Liver (tissue), 10 donors: ENCODE measurements around the gene DMRT1. TPM values are rescaled to one million over a fixed set of nuclear protein-coding genes. Genes with fewer than 3 reads are reported as not detected.

Experiments
- DNase-seq: peaks from one replicate; pipeline ENCODE4 v3.0.0-alpha.2; 2017; ENCODE audit warnings: low spot score
- H3K27ac ChIP-seq, 2 donors: one replicate each; pipeline ENCODE4 v1.7.0; 2013; ENCODE audit warnings: inconsistent platforms in 2 of 2, low read length in 2 of 2, control low read depth in 1 of 2, low read depth in 1 of 2, mild to moderate bottlenecking in 1 of 2
- H3K27me3 ChIP-seq, 4 donors: one replicate each; pipeline versions ENCODE4 v1.6.1 to v1.7.0; 2013; ENCODE audit warnings: low read length in 3 of 4, inconsistent platforms in 1 of 4, mild to moderate bottlenecking in 1 of 4, moderate library complexity in 1 of 4; ENCODE audit not compliant: control insufficient read depth in 4 of 4, insufficient read depth in 4 of 4
- H3K36me3 ChIP-seq, 4 donors: one replicate each; pipeline versions ENCODE4 v1.6.1 to v1.7.0; 2013; ENCODE audit warnings: low read length in 3 of 4, mild to moderate bottlenecking in 3 of 4, low read depth in 1 of 4, moderate library complexity in 1 of 4; ENCODE audit not compliant: control insufficient read depth in 4 of 4, insufficient read depth in 3 of 4
- H3K4me1 ChIP-seq, 4 donors: one replicate each; pipeline versions ENCODE4 v1.6.1 to v1.7.0; 2013; ENCODE audit warnings: low read length in 3 of 4, mild to moderate bottlenecking in 3 of 4, moderate library complexity in 1 of 4; ENCODE audit not compliant: control insufficient read depth in 4 of 4, insufficient read depth in 4 of 4
- H3K4me3 ChIP-seq, 3 donors: one replicate each; pipeline versions ENCODE4 v1.6.1 to v1.7.0; 2013; ENCODE audit warnings: low read length in 3 of 3, control low read depth in 1 of 3, low read depth in 1 of 3, mild to moderate bottlenecking in 1 of 3
- H3K9ac ChIP-seq, 2 donors: one replicate each; pipeline ENCODE4 v1.7.0; 2013; ENCODE audit warnings: low read length in 2 of 2, mild to moderate bottlenecking in 2 of 2, moderate library complexity in 2 of 2, control low read depth in 1 of 2, low read depth in 1 of 2
- H3K9me3 ChIP-seq, 4 donors: one replicate each; pipeline versions ENCODE4 v1.6.1 to v1.7.0; 2013; ENCODE audit warnings: low read length in 3 of 4; ENCODE audit not compliant: control insufficient read depth in 4 of 4
- EGR1 ChIP-seq, 2 donors: IDR thresholded peaks; 2 replicates each; pipeline ENCODE4 v1.6.1; 2016 to 2018; ENCODE audit warnings: antibody characterized with exemption in 2 of 2, low read depth in 2 of 2
- FOXA2 ChIP-seq: IDR thresholded peaks from 2 replicates; pipeline ENCODE4 v1.6.1; 2016; ENCODE audit warnings: antibody characterized with exemption
- HNF4A ChIP-seq, 2 donors: conservative IDR thresholded peaks; 2 replicates each; pipeline ENCODE4 v1.6.1; 2016; ENCODE audit warnings: antibody characterized with exemption in 2 of 2, mild to moderate bottlenecking in 2 of 2
- NR2F2 ChIP-seq: IDR thresholded peaks from 2 replicates; pipeline ENCODE4 v1.6.1; 2016; ENCODE audit warnings: antibody characterized with exemption
- RAD21 ChIP-seq, 2 donors: IDR thresholded peaks; 2 replicates each; pipeline ENCODE4 v1.6.1; 2016; ENCODE audit warnings: antibody characterized with exemption in 2 of 2, mild to moderate bottlenecking in 2 of 2
- SP1 ChIP-seq: IDR thresholded peaks from 2 replicates; pipeline ENCODE4 v1.6.1; 2018; ENCODE audit warnings: antibody characterized with exemption, mild to moderate bottlenecking
- TAF1 ChIP-seq: conservative IDR thresholded peaks from 2 replicates; pipeline ENCODE4 v1.6.1; 2016; ENCODE audit warnings: antibody characterized with exemption, mild to moderate bottlenecking
- WGBS: extraction: QIAGEN DNeasy Blood & Tissue Kit; methylation state at CpG from one replicate; pipeline ENCODE4 v1.1.7; 2013; 5-methylcytosine and 5-hydroxymethylcytosine counted together
- polyA plus RNA-seq, 2 donors: library from polyadenylated mRNA; stranded (reverse) in 1 of 2; unstranded in 1 of 2; fragments of 200-250 nt in 1 of 2; fragments of >200 nt in 1 of 2; fragmentation: Nextera tagmentation in 1 of 2; extraction: Ambion mirVana in 1 of 2; gene quantifications; one replicate each; pipeline versions ENCODE4 v1.2.1 to v1.2.3, GENCODE V29; 2013 to 2015
- small RNA-seq: library from RNA; depleted of rRNA; stranded (forward); fragments of <200 nt; gene quantifications from one replicate; pipeline ENCODE3, GENCODE V24; 2014
- total RNA-seq, 2 donors: library from RNA; depleted of rRNA; stranded (reverse); fragments of >200 nt; gene quantifications; one replicate each; pipeline ENCODE4 v1.2.3, GENCODE V29; 2014
- TF ChIP-seq, protein P1 (sequence below): fragments of 150-350 bp; IDR thresholded peaks from 2 replicates; pipeline ENCODE4 v1.5.1; 2017; ENCODE audit warnings: improper control_type of control experiment, low read depth, low read length; ENCODE audit not compliant: missing input control
- donor health status: healthy.
- donor health status: healthy.
- donor health status: healthy.
- donor health status: healthy.
- donor health status: healthy.

The DMRT1 gene
- total and polyA plus RNA-seq, 4 donors, result not detected

DNA sequence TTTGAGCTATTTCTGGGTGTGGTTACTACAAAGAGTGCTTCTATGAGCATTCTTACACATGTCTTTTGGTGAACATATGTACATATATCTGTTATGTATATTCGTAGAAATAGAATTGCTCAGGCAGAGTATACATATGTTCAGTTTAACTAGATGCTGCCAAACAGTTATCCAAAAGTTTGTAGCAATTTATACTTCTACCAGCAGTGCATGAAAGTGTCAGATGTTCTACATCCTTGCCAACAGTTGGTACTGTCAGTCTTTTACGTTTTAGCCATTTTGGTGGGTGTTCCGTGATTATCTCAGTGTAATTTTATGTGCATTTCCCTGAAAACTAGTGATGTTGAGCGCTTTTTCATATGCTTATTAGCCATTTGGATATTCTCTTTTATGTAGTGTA is 172.7 kb downstream of the DMRT1 start (continued):
- no peak for TF ChIP-seq EGR1 (IDR thresholded peaks at IDR 0.05; ENCODE audit: low read depth in 2 of 2)
- TF ChIP-seq FOXA2, result no peak
- TF ChIP-seq SP1, result no peak

DNA sequence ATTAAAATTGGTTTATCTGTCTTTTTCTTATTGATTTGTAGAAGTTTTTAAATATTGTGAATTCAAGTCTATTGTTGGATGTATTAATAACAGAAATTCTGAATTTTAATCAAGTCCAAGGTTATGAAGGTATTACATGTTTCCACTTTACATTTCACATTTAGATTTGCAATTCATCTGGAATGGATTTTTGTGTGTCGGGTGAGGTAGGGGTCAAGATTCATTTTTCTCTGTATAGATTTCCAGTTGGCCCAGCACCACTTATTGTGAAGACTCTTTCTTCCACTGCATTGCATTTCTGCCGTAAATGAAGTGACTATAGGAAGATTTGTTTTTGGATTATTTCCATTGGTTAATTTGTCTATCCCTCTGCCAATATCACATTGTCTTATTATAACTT is 173.1 kb downstream of the DMRT1 start:
- Histone ChIP-seq H3K9me3 (no peaks in the 10 kb centered on the region), H3K4me3 (no peak overlapping the region), H3K4me1 (no peaks in the 10 kb centered on the region), H3K9ac (no peak overlapping the region), H3K27me3 (peaks cover 0 to 2% (median 0%) of the 10 kb centered on the region in 4 donors), H3K27ac (no peak overlapping the region), H3K36me3 (no peaks in the 10 kb centered on the region)
- 94% methylated on average over 2 of the region's 2 CpGs for WGBS
- TF ChIP-seq NR2F2 (no peak), HNF4A (conservative IDR thresholded peaks at IDR 0.05) (no peak)
- TF ChIP-seq, protein P1, sequence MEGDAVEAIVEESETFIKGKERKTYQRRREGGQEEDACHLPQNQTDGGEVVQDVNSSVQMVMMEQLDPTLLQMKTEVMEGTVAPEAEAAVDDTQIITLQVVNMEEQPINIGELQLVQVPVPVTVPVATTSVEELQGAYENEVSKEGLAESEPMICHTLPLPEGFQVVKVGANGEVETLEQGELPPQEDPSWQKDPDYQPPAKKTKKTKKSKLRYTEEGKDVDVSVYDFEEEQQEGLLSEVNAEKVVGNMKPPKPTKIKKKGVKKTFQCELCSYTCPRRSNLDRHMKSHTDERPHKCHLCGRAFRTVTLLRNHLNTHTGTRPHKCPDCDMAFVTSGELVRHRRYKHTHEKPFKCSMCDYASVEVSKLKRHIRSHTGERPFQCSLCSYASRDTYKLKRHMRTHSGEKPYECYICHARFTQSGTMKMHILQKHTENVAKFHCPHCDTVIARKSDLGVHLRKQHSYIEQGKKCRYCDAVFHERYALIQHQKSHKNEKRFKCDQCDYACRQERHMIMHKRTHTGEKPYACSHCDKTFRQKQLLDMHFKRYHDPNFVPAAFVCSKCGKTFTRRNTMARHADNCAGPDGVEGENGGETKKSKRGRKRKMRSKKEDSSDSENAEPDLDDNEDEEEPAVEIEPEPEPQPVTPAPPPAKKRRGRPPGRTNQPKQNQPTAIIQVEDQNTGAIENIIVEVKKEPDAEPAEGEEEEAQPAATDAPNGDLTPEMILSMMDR, result no peak
- DNase-seq, result no peak

DNA sequence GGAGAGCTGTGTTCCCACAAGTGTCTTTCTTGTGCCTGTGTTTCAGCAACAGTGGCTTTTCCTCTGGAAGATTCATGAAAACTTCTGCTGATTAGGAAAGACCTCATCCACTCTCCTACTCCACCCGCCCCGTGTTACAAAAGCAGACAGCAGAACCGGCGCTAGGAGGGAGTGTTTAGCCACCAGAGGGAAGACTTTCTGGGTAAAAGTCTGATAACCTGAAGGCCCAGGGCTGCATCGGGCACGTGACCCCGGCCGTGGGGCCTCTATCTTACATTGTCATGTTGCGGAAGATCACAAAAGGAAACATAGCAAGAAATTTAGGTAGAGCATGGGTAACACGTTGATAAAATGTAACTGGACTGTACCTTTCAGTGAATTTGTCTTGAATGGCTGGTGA is 176.6 kb downstream of the DMRT1 start:
- Histone ChIP-seq H3K4me3 (no peak overlapping the region), H3K4me1 (no peaks in the 10 kb centered on the region), H3K9ac (no peak overlapping the region), H3K27me3 (peaks cover 0 to 4% (median under 1%) of the 10 kb centered on the region in 4 donors), H3K36me3 (no peaks in the 10 kb centered on the region), H3K9me3 (peaks cover under 1 to 3% (median 2%) of the 10 kb centered on the region in 4 donors), H3K27ac (no peak overlapping the region)
- WGBS, result 10% methylated on average over 10 of the region's 10 CpGs
- TF ChIP-seq RAD21 (IDR thresholded peaks at IDR 0.05) (peak; percentile 78 to 80), TAF1 (no peak)
- TF ChIP-seq, protein P1, result peak; percentile 43
- DNase-seq, result no peak

Small RNA genes within 50 kb of the gene (small RNA-seq; reads per million reads assigned to genes)
- gene RNU6-1073P, result not detected

Other genes starting within 250 kb of the DMRT1 start
- gene DMRT3, start 135.0 kb downstream of the DMRT1 start, total RNA-seq, result not detected
- gene DMRT3, start 135.0 kb downstream of the DMRT1 start, polyA plus RNA-seq, result not detected
- gene DMRT2, start 208.7 kb downstream of the DMRT1 start, total RNA-seq, result not detected
- gene DMRT2, start 208.7 kb downstream of the DMRT1 start, polyA plus RNA-seq, result under 1 TPM in 1 of 2 donors, not detected in 1; 0.03 TPM